ENCODE measurements around the gene GSTK1.
"Not testable (repeated sequence)": the region's sequence is repeated elsewhere in the genome, so short reads cannot be mapped to it uniquely, and the experiment has no call there.

Gene GSTK1

GRCh38 chr7:143238289-143238980, 24.8 kb upstream of the GSTK1 start:
- DNase-seq (ENCODE audit: low spot score): no peak

GRCh38 chr7:143239813-143240212, 23.4 kb upstream of the GSTK1 start:
- no peak for DNase-seq (ENCODE audit: low spot score)

- peak; percentile 87 for DNase-seq (ENCODE audit: low spot score)
Measured at GRCh38 chr7:143240291-143241168, 22.7 kb upstream of the GSTK1 start.

- DNase-seq (ENCODE audit: low spot score): no peak
Measured at GRCh38 chr7:143242306-143242705, 20.9 kb upstream of the GSTK1 start.

GRCh38 chr7:143243111-143243510, 20.1 kb upstream of the GSTK1 start:
- no peak for DNase-seq (ENCODE audit: low spot score)

GRCh38 chr7:143243614-143244013, 19.6 kb upstream of the GSTK1 start:
- no peak for DNase-seq (ENCODE audit: low spot score)

GRCh38 chr7:143244321-143244720, 18.9 kb upstream of the GSTK1 start:
- no peak for DNase-seq (ENCODE audit: low spot score)

GRCh38 chr7:143245123-143245522, 18.1 kb upstream of the GSTK1 start:
- no peak for DNase-seq (ENCODE audit: low spot score)

- DNase-seq (ENCODE audit: low spot score): no peak
Measured at GRCh38 chr7:143247372-143247771, 15.9 kb upstream of the GSTK1 start.

- no peak for DNase-seq (ENCODE audit: low spot score)
Measured at GRCh38 chr7:143248761-143249354, 14.4 kb upstream of the GSTK1 start.

- DNase-seq (ENCODE audit: low spot score): no peak
Measured at GRCh38 chr7:143250199-143250598, 13.0 kb upstream of the GSTK1 start.

- no peak for DNase-seq (ENCODE audit: low spot score)
Measured at GRCh38 chr7:143250822-143251221, 12.4 kb upstream of the GSTK1 start.

GRCh38 chr7:143252006-143252405, 11.2 kb upstream of the GSTK1 start:
- DNase-seq (ENCODE audit: low spot score): no peak

GRCh38 chr7:143255564-143255963, 7.7 kb upstream of the GSTK1 start:
- DNase-seq (ENCODE audit: low spot score): no peak

- DNase-seq (ENCODE audit: low spot score): peak; percentile 17
Measured at GRCh38 chr7:143256325-143256724, 6.9 kb upstream of the GSTK1 start.

GRCh38 chr7:143256932-143257331, 6.3 kb upstream of the GSTK1 start:
- DNase-seq (ENCODE audit: low spot score): peak; percentile 56

GRCh38 chr7:143257501-143257900, 5.7 kb upstream of the GSTK1 start:
- no peak for DNase-seq (ENCODE audit: low spot score)

GRCh38 chr7:143258831-143259230, 4.4 kb upstream of the GSTK1 start:
- DNase-seq (ENCODE audit: low spot score): peak; percentile 25

GRCh38 chr7:143259765-143260164, 3.5 kb upstream of the GSTK1 start:
- DNase-seq (ENCODE audit: low spot score): peak; percentile 32

- no peak for DNase-seq (ENCODE audit: low spot score)
Measured at GRCh38 chr7:143261901-143262300, 1.3 kb upstream of the GSTK1 start.

GRCh38 chr7:143264196-143264568, 941 bp downstream of the GSTK1 start:
- DNase-seq (ENCODE audit: low spot score): not testable (repeated sequence)

GRCh38 chr7:143265017-143265693, 1.9 kb downstream of the GSTK1 start:
- no peak for DNase-seq (ENCODE audit: low spot score)

Data from NAMALWA (cell line).